C4-2B (cell line): ENCODE data around the gene ETDB.

Experiments used
- ZFX ChIP-seq: fragments of 450-650 bp; IDR thresholded peaks from 2 replicates; pipeline ENCODE4 v1.6.1; 2017
- TF ChIP-seq, protein P1 (sequence below): fragments of 450-650 bp; conservative IDR thresholded peaks from 2 replicates; pipeline ENCODE4 v1.5.1; 2017; ENCODE audit warnings: mild to moderate bottlenecking

DNA sequence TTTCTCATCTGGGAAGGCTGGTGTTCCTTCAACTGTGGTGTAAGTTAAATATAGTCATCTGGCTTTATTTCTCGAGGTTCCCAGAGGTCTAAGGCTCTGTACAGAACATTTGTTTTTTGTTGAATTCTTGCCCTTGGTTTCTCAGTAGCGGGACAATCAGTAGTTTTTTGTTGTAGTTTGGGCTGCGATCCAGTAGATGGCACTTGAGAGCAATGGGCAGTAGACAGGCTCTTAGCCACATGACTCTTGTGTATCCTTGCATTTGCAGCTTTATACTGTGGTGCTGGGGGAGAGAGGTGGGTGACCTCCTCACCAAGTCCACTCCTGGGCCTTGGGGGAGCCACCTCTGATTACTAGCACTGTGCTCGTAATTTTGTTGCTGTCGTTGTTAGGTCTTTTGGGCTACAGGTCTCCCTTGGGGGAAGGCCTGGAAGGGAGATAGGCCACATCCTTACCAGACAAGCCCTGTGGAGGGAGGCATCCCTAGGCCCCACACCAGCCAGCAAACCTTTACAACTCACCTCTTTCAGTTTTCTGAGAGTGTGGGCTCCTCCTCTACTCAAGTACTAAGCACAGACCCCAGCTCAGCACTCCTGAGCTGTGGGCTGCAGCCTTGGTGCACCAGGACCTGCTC is 8.1 kb downstream of the ETDB start:
- TF ChIP-seq, protein P1, sequence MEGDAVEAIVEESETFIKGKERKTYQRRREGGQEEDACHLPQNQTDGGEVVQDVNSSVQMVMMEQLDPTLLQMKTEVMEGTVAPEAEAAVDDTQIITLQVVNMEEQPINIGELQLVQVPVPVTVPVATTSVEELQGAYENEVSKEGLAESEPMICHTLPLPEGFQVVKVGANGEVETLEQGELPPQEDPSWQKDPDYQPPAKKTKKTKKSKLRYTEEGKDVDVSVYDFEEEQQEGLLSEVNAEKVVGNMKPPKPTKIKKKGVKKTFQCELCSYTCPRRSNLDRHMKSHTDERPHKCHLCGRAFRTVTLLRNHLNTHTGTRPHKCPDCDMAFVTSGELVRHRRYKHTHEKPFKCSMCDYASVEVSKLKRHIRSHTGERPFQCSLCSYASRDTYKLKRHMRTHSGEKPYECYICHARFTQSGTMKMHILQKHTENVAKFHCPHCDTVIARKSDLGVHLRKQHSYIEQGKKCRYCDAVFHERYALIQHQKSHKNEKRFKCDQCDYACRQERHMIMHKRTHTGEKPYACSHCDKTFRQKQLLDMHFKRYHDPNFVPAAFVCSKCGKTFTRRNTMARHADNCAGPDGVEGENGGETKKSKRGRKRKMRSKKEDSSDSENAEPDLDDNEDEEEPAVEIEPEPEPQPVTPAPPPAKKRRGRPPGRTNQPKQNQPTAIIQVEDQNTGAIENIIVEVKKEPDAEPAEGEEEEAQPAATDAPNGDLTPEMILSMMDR = peak; percentile 78
- TF ChIP-seq ZFX = no peak
